IPS-11a (cell line): ENCODE measurements around the gene MYLK3.

Experiments
- H3K4me3 ChIP-seq: one replicate; pipeline ENCODE4 v1.5.1; 2013; ENCODE audit warnings: low read depth, low read length, control low read depth

Gene MYLK3

GRCh38 chr16:46759309-46759708, 11.2 kb upstream of the MYLK3 start:
- no peak overlapping the region for H3K4me3 ChIP-seq

- no peak overlapping the region for H3K4me3 ChIP-seq
Observed at GRCh38 chr16:46757339-46758050, 9.4 kb upstream of the MYLK3 start.

- H3K4me3 ChIP-seq = no peak overlapping the region
Observed at GRCh38 chr16:46756772-46757171, 8.6 kb upstream of the MYLK3 start.

GRCh38 chr16:46753015-46753414, 4.9 kb upstream of the MYLK3 start:
- no peak overlapping the region for H3K4me3 ChIP-seq

- no peak overlapping the region for H3K4me3 ChIP-seq
Observed at GRCh38 chr16:46751381-46751780, 3.2 kb upstream of the MYLK3 start.

GRCh38 chr16:46748775-46749705, 896 bp upstream of the MYLK3 start:
- no peak overlapping the region for H3K4me3 ChIP-seq

- H3K4me3 ChIP-seq = no peak overlapping the region
Observed at GRCh38 chr16:46746821-46747776, 1.0 kb downstream of the MYLK3 start.

- no peak overlapping the region for H3K4me3 ChIP-seq
Observed at GRCh38 chr16:46745617-46746016, 2.5 kb downstream of the MYLK3 start.

GRCh38 chr16:46743232-46743719, 4.9 kb downstream of the MYLK3 start:
- H3K4me3 ChIP-seq = no peak overlapping the region

- no peak overlapping the region for H3K4me3 ChIP-seq
Observed at GRCh38 chr16:46739934-46740333, 8.2 kb downstream of the MYLK3 start.

GRCh38 chr16:46737621-46738214, 10.4 kb downstream of the MYLK3 start:
- no peak overlapping the region for H3K4me3 ChIP-seq

GRCh38 chr16:46736695-46737094, 11.4 kb downstream of the MYLK3 start:
- H3K4me3 ChIP-seq = no peak overlapping the region

- no peak overlapping the region for H3K4me3 ChIP-seq
Observed at GRCh38 chr16:46733319-46733830, 14.8 kb downstream of the MYLK3 start.

- no peak overlapping the region for H3K4me3 ChIP-seq
Observed at GRCh38 chr16:46732561-46732960, 15.6 kb downstream of the MYLK3 start.

- no peak overlapping the region for H3K4me3 ChIP-seq
Observed at GRCh38 chr16:46731691-46732555, 16.2 kb downstream of the MYLK3 start.

GRCh38 chr16:46730801-46731690, 17.1 kb downstream of the MYLK3 start:
- no peak overlapping the region for H3K4me3 ChIP-seq

GRCh38 chr16:46730126-46730525, 18.0 kb downstream of the MYLK3 start:
- no peak overlapping the region for H3K4me3 ChIP-seq

GRCh38 chr16:46729326-46729995, 18.7 kb downstream of the MYLK3 start:
- no peak overlapping the region for H3K4me3 ChIP-seq
